H1 (cell line): ENCODE measurements around the gene CYP4F11.

Experiments
- CTCF ChIP-seq, 3 experiments: IDR thresholded peaks; 1 replicate in 2 of 3; 2 replicates in 1 of 3; pipeline versions ENCODE4 v1.5.1 to v1.6.1; 2011; ENCODE audit warnings: low read length in 3 of 3, mild to moderate bottlenecking in 3 of 3, inconsistent platforms in 2 of 3, low read depth in 1 of 3, moderate library complexity in 1 of 3; ENCODE audit not compliant: insufficient read depth in 1 of 3; ENCODE audit errors: control extremely low read depth in 1 of 3
- EZH2 ChIP-seq: fragments of 200-600 bp; sonication (generic); IDR thresholded peaks from 2 replicates; pipeline ENCODE4 v1.7.1; 2012; ENCODE audit warnings: low read depth, mild to moderate bottlenecking, moderate library complexity, low read length, inconsistent platforms; ENCODE audit not compliant: severe bottlenecking
- GABPA ChIP-seq: IDR thresholded peaks from 2 replicates; pipeline ENCODE4 v1.6.1; 2011; ENCODE audit warnings: mild to moderate bottlenecking, low read length, moderate library complexity, borderline replicate concordance; ENCODE audit not compliant: insufficient read depth
- MAFK ChIP-seq: IDR thresholded peaks from 2 replicates; pipeline ENCODE4 v1.6.1; 2012; ENCODE audit warnings: low read depth, mild to moderate bottlenecking, improper control_type of control experiment, low read length
- POLR2A ChIP-seq, 2 experiments: IDR thresholded peaks; 1 replicate in 1 of 2; 2 replicates in 1 of 2; pipeline ENCODE4 v1.6.1; 2011; ENCODE audit warnings: low read depth in 2 of 2, low read length in 2 of 2, mild to moderate bottlenecking in 2 of 2; ENCODE audit errors: control extremely low read depth in 1 of 2
- POLR2AphosphoS5 ChIP-seq: IDR thresholded peaks from 2 replicates; pipeline ENCODE4 v1.6.1; 2011; ENCODE audit warnings: low read depth, low read length
- RAD21 ChIP-seq, 2 experiments: IDR thresholded peaks in 1 of 2; conservative IDR thresholded peaks in 1 of 2; 2 replicates each; pipeline ENCODE4 v1.6.1; 2011; ENCODE audit warnings: low read depth in 2 of 2, low read length in 2 of 2, improper control_type of control experiment in 1 of 2, inconsistent platforms in 1 of 2, mild to moderate bottlenecking in 1 of 2, moderate library complexity in 1 of 2
- RNF2 ChIP-seq: fragments of 200-900, 300-1000 bp; sonication (generic); IDR thresholded peaks from 2 replicates; pipeline ENCODE4 v1.7.1; 2016; ENCODE audit warnings: borderline replicate concordance, low read depth, mild to moderate bottlenecking, antibody characterized with exemption, low read length; ENCODE audit not compliant: poor library complexity, severe bottlenecking; ENCODE audit errors: missing control alignments
- TBP ChIP-seq: IDR thresholded peaks from 2 replicates; pipeline ENCODE4 v1.6.1; 2011; ENCODE audit warnings: low read depth, low read length, improper control_type of control experiment
- TCF12 ChIP-seq: IDR thresholded peaks from 2 replicates; pipeline ENCODE4 v1.6.1; 2011; ENCODE audit warnings: low read depth, mild to moderate bottlenecking, low read length
- ZNF274 ChIP-seq: IDR thresholded peaks from 2 replicates; pipeline ENCODE4 v1.7.0; 2012; ENCODE audit warnings: low read length, borderline replicate concordance; ENCODE audit errors: extremely low read depth
- TF ChIP-seq, protein P1 (sequence below): IDR thresholded peaks from 2 replicates; pipeline ENCODE4 v1.6.1; 2011; ENCODE audit warnings: low read length, improper control_type of control experiment

- TF ChIP-seq ZNF274 (no peak), POLR2A (IDR thresholded peaks at IDR 0.05; ENCODE audit: control extremely low read depth in 1 of 2, low read depth in 2 of 2, low read length in 2 of 2) (no peak), TBP (no peak), POLR2AphosphoS5 (no peak), GABPA (no peak), EZH2 (no peak), CTCF (IDR thresholded peaks at IDR 0.05; ENCODE audit: control extremely low read depth in 1 of 3, insufficient read depth in 1 of 3, low read depth in 1 of 3, low read length in 3 of 3) (no peak), RNF2 (no peak), RAD21 (IDR thresholded peaks at IDR 0.05 in 1 of 2, conservative IDR thresholded peaks at IDR 0.05 in 1 of 2; ENCODE audit: low read depth in 2 of 2, low read length in 2 of 2) (no peak), MAFK (no peak), TCF12 (no peak)
- TF ChIP-seq, protein P1, sequence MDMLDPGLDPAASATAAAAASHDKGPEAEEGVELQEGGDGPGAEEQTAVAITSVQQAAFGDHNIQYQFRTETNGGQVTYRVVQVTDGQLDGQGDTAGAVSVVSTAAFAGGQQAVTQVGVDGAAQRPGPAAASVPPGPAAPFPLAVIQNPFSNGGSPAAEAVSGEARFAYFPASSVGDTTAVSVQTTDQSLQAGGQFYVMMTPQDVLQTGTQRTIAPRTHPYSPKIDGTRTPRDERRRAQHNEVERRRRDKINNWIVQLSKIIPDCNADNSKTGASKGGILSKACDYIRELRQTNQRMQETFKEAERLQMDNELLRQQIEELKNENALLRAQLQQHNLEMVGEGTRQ = no peak
Measured at GRCh38 chr19:15962319-15962718, 28.0 kb upstream of the CYP4F11 start.
